Activated CD8-positive, alpha-beta memory T cell treated with anti-CD3 and anti-CD28 coated beads for 4 hours (primary cell): ENCODE measurements around the gene AUH.

Source experiments
- DNase-seq, 2 donors: peaks; one replicate each; pipeline ENCODE4 v3.0.0-alpha.2; 2020; ENCODE audit warnings: low read depth in 2 of 2

AUH gene

GRCh38 chr9:91295357-91295756, 66.4 kb downstream of the AUH start:
- DNase-seq = no peak

GRCh38 chr9:91291866-91292265, 69.9 kb downstream of the AUH start:
- no peak for DNase-seq

- DNase-seq = no peak
Measured at GRCh38 chr9:91289244-91289643, 72.5 kb downstream of the AUH start.

- no peak for DNase-seq
Measured at GRCh38 chr9:91285729-91286353, 75.9 kb downstream of the AUH start.

GRCh38 chr9:91282292-91282691, 79.4 kb downstream of the AUH start:
- DNase-seq = no peak

GRCh38 chr9:91279296-91280204, 82.2 kb downstream of the AUH start:
- DNase-seq = no peak

GRCh38 chr9:91276513-91276912, 85.2 kb downstream of the AUH start:
- no peak for DNase-seq

GRCh38 chr9:91275655-91276054, 86.1 kb downstream of the AUH start:
- DNase-seq = no peak

- no peak for DNase-seq
Measured at GRCh38 chr9:91274949-91275492, 86.7 kb downstream of the AUH start.

GRCh38 chr9:91273853-91274552, 87.7 kb downstream of the AUH start:
- DNase-seq = no peak

GRCh38 chr9:91271156-91271555, 90.6 kb downstream of the AUH start:
- no peak for DNase-seq

GRCh38 chr9:91269907-91270491, 91.7 kb downstream of the AUH start:
- no peak for DNase-seq

- no peak for DNase-seq
Measured at GRCh38 chr9:91266448-91266847, 95.3 kb downstream of the AUH start.

- no peak for DNase-seq
Measured at GRCh38 chr9:91265514-91265913, 96.2 kb downstream of the AUH start.

- DNase-seq = no peak
Measured at GRCh38 chr9:91261417-91261816, 100.3 kb downstream of the AUH start.

GRCh38 chr9:91259162-91259561, 102.6 kb downstream of the AUH start:
- DNase-seq = no peak

GRCh38 chr9:91258451-91258850, 103.3 kb downstream of the AUH start:
- DNase-seq = no peak

GRCh38 chr9:91256235-91256634, 105.5 kb downstream of the AUH start:
- DNase-seq = no peak

- no peak for DNase-seq
Measured at GRCh38 chr9:91255327-91255726, 106.4 kb downstream of the AUH start.

GRCh38 chr9:91253488-91253887, 108.2 kb downstream of the AUH start:
- no peak for DNase-seq

- DNase-seq = no peak
Measured at GRCh38 chr9:91248707-91249106, 113.0 kb downstream of the AUH start.

GRCh38 chr9:91247278-91247677, 114.4 kb downstream of the AUH start:
- no peak for DNase-seq
